ENCODE results near the gene DGKB. TPM values are rescaled to one million over a fixed set of nuclear protein-coding genes. Genes with fewer than 3 reads are reported as not detected.

DGKB gene
- polyA plus RNA-seq, 1 of the 3 experiments (the other 2 are of a cell fraction), result 2.1 TPM

DNA sequence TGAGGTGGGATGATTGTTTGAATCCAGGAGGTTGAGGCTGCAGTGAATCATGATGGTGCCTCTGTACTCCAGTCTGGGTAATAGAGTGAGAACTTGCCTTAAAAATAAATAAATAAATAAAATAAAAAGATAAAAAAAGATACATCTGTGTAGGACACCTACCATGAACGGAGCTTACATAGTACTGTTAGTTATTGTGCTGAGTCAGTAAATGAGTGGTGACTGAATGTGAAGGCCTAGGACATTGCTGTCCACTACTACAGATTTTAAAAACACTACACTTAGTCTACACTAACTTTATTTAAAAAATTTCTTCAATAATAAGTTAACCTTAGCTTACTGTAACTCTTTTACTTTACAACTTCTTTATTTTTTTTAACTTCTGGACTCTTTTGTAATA is 806.4 kb downstream of the DGKB start:
- no peaks in the 10 kb centered on the region for H3K9me2 ChIP-seq
- no peak for DNase-seq
- H3F3A ChIP-seq (replicated peaks; ENCODE audit: insufficient read depth), result no peaks in the 10 kb centered on the region
- ChIA-PET CTCF (interaction anchor here (0.9 to 1.3 kb wide), 3 partner anchors 15 to 595 kb away, joined by 3 to 4 read pairs (median 3); no protein-coding TSS in a partner anchor), POLR2A (no interaction called here)
- no peak overlapping the region for H3K27ac ChIP-seq (ENCODE audit: low read depth in 2 of 2, low read length in 1 of 2)
- no peak overlapping the region for H2AFZ ChIP-seq (ENCODE audit: low read depth)
- no peak for TF ChIP-seq YY1 (IDR thresholded peaks at IDR 0.05; ENCODE audit: low read depth)
- no peak for TF ChIP-seq POLR2AphosphoS5 (IDR thresholded peaks at IDR 0.05; ENCODE audit: low read depth, low read length)
- TF ChIP-seq FOXM1 (IDR thresholded peaks at IDR 0.05; ENCODE audit: low read depth), result no peak
- TF ChIP-seq NRF1 (IDR thresholded peaks at IDR 0.05; ENCODE audit: low read depth, low read length), result no peak
- TF ChIP-seq RAD21 (IDR thresholded peaks at IDR 0.05; ENCODE audit: low read length), result no peak
- TF ChIP-seq GABPA (IDR thresholded peaks at IDR 0.05; ENCODE audit: low read depth), result no peak
- TF ChIP-seq CTCF (IDR thresholded peaks at IDR 0.05), result no peak
- H3K9me3 ChIP-seq, result no peaks in the 10 kb centered on the region
- H4K20me1 ChIP-seq (ENCODE audit: insufficient read depth), result no peaks in the 10 kb centered on the region
- WGBS (ENCODE audit: low lambda C conversion rate), result 84% methylated on average over 1 of the region's 1 CpG
- H3K4me3 ChIP-seq (ENCODE audit: low read depth in 2 of 2, low read length in 1 of 2), result no peak overlapping the region
- no peak overlapping the region for H3K9ac ChIP-seq
- no peaks in the 10 kb centered on the region for H3K36me3 ChIP-seq (replicated peaks in 1 of 2; ENCODE audit: control insufficient read depth in 1 of 2, insufficient read depth in 2 of 2, low read length in 1 of 2)
- no peak overlapping the region for H3K4me2 ChIP-seq
- H3K79me2 ChIP-seq (ENCODE audit: insufficient read depth), result no peaks in the 10 kb centered on the region
- H3K4me1 ChIP-seq (ENCODE audit: control insufficient read depth in 1 of 2, insufficient read depth in 2 of 2, low read depth in 1 of 2, low read length in 1 of 2), result no peaks in the 10 kb centered on the region; a peak in 1 of 4 replicates
- H3K27me3 ChIP-seq (ENCODE audit: insufficient read depth), result no peaks in the 10 kb centered on the region

GRCh38 chr7:14095233-14095950 is 807.2 kb downstream of the DGKB start:
- CTCF ChIA-PET, result interaction anchor here (1.3 kb wide), 1 partner anchor 596 kb away, joined by 3 read pairs; no protein-coding TSS in a partner anchor

More at GRCh38 chr7:14095233-14095950, 807.2 kb downstream of the DGKB start:
- WGBS (ENCODE audit: low lambda C conversion rate), result 56% methylated on average over 4 of the region's 4 CpGs
- POLR2A ChIA-PET, result no interaction called here
- Histone ChIP-seq H3K27ac (ENCODE audit: low read depth in 2 of 2, low read length in 1 of 2) (no peak overlapping the region), H3K36me3 (replicated peaks in 1 of 2; ENCODE audit: control insufficient read depth in 1 of 2, insufficient read depth in 2 of 2, low read length in 1 of 2) (no peaks in the 10 kb centered on the region), H4K20me1 (ENCODE audit: insufficient read depth) (no peaks in the 10 kb centered on the region), H3K9ac (no peak overlapping the region), H3K27me3 (ENCODE audit: insufficient read depth) (no peaks in the 10 kb centered on the region), H3K4me3 (ENCODE audit: low read depth in 2 of 2, low read length in 1 of 2) (no peak overlapping the region), H3K9me2 (no peaks in the 10 kb centered on the region), H3K79me2 (ENCODE audit: insufficient read depth) (no peaks in the 10 kb centered on the region), H3F3A (replicated peaks; ENCODE audit: insufficient read depth) (no peaks in the 10 kb centered on the region), H3K9me3 (no peaks in the 10 kb centered on the region), H3K4me2 (no peak overlapping the region), H2AFZ (ENCODE audit: low read depth) (no peak overlapping the region), H3K4me1 (ENCODE audit: control insufficient read depth in 1 of 2, insufficient read depth in 2 of 2, low read depth in 1 of 2, low read length in 1 of 2) (no peaks in the 10 kb centered on the region; a peak in 1 of 4 replicates)
- no peak for DNase-seq
- TF ChIP-seq TEAD4 (IDR thresholded peaks at IDR 0.05; ENCODE audit: borderline replicate concordance, insufficient read depth) (no peak), IRF3 (IDR thresholded peaks at IDR 0.05; ENCODE audit: low read depth, low read length) (no peak), FOSL2 (IDR thresholded peaks at IDR 0.05; ENCODE audit: borderline replicate concordance, low read depth) (no peak), ZBTB33 (IDR thresholded peaks at IDR 0.05; ENCODE audit: borderline replicate concordance, low read depth) (no peak), TAF1 (IDR thresholded peaks at IDR 0.05; ENCODE audit: borderline replicate concordance, low read depth, low read length) (no peak), YY1 (IDR thresholded peaks at IDR 0.05; ENCODE audit: low read depth) (no peak), CHD2 (IDR thresholded peaks at IDR 0.05; ENCODE audit: low read length, partially characterized antibody) (no peak), FOXJ3 (CRISPR knock-in tag; IDR thresholded peaks at IDR 0.05) (no peak), MXI1 (IDR thresholded peaks at IDR 0.05; ENCODE audit: low read depth, low read length) (no peak), TCF12 (IDR thresholded peaks at IDR 0.05) (no peak), RXRA (IDR thresholded peaks at IDR 0.05; ENCODE audit: borderline replicate concordance, low read depth) (no peak), NRF1 (IDR thresholded peaks at IDR 0.05; ENCODE audit: low read depth, low read length) (no peak), ELF1 (IDR thresholded peaks at IDR 0.05) (no peak), PBX3 (IDR thresholded peaks at IDR 0.05) (no peak), GATA2 (CRISPR knock-in tag; IDR thresholded peaks at IDR 0.05) (no peak), GABPA (IDR thresholded peaks at IDR 0.05; ENCODE audit: low read depth) (no peak), EZH2phosphoT487 (IDR thresholded peaks at IDR 0.05; ENCODE audit: borderline replicate concordance, low read depth) (no peak), EP300 (IDR thresholded peaks at IDR 0.05; ENCODE audit: borderline replicate concordance in 1 of 2, low read depth in 1 of 2, low read length in 1 of 2) (no peak)

All from SK-N-SH (cell line).